HG03378 (cell line): ENCODE measurements around the gene WWTR1.

ENCODE experiments used
- ATAC-seq: cut with Tn5 transposase; IDR thresholded peaks from one replicate; pipeline ENCODE4 v1.9.1; 2021; ENCODE audit warnings: mild to moderate bottlenecking, moderate library complexity; ENCODE audit not compliant: unreplicated experiment

Gene WWTR1

DNA sequence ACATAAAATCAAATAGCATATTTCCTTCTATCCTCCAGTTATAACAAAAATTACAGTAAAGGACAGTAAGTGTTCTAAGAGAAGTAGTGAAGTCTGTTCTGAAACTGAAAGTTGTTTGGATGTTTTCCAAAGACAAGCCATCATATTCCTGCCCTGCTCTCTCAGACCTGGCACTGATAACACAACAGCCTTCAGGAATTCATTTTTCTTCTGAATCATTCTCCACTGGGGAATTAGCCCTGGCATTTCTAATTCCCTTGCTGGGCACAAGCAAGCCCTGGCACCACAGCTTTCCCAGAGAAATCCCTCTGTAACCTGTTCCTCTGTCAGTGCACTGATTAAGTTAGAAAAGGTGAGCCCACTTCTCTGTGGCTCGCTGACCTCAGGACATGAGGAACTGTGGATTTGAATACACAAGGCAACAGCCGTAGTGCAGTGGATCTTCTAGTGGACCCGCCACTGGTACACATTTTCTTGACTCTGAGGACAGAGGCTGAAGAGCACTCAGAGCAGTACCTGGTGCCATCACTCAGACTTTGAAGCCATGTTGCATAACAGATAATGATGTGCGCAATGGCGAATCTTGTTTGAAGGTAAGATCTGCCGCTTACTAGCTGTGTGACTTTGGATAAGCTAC is 61.6 kb downstream of the WWTR1 start:
- ATAC-seq, result no peak

DNA sequence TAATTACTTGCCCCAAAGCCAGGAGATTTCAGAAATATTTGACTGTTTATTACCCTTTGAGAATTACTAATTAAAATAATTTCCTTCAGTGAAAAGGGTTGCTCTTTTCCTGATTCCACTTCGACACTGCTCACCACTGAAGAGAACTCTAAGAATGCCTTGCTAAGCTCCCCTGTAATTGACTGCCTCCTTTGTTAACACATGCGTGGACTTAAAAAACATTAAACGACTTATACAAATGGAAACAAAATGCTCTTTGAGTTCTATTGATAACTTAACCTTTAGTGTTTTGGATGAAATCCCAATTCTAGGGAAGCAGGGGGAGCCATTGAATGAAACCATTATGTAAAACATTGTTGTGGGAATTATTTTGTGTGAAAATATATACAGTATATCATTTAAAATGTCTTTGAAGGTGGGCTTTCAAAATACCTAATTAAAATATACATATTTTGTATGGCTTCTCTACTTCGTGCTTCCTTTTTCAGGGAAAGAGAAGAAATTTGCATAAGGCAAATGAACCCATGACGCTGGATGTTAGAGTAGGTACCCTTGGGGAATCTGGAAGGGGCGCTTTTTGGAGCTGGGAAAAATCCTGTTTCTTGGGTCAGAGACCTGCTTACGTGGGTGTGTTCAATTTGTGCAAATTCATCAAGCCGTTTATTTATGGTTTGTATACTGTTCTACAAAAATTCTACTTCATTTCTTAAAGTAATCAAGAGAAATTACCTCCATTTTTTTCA is 64.2 kb downstream of the WWTR1 start:
- no peak for ATAC-seq

DNA sequence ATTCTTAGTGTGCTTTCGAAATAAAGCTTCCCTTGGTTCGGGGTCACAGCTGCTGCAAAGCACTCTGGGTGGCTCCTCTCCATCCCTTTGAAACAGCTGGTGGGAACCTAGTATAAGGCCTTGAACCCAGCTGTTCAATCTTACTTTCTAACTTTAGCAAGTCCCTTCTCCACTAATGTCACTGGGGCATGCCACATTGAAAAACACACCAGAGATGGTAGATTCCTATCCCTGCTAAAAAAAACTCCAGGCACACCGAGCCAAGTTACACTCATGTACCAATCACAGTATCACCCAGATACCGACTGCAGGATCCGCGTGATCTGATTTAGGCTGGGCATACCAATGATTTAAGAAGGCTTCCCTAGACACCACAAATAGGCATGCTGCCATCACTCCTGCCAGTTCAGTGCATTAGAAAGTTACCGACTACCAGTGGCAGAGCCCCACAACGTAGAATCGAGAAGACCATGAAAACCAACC is 65.0 kb downstream of the WWTR1 start:
- no peak for ATAC-seq

DNA sequence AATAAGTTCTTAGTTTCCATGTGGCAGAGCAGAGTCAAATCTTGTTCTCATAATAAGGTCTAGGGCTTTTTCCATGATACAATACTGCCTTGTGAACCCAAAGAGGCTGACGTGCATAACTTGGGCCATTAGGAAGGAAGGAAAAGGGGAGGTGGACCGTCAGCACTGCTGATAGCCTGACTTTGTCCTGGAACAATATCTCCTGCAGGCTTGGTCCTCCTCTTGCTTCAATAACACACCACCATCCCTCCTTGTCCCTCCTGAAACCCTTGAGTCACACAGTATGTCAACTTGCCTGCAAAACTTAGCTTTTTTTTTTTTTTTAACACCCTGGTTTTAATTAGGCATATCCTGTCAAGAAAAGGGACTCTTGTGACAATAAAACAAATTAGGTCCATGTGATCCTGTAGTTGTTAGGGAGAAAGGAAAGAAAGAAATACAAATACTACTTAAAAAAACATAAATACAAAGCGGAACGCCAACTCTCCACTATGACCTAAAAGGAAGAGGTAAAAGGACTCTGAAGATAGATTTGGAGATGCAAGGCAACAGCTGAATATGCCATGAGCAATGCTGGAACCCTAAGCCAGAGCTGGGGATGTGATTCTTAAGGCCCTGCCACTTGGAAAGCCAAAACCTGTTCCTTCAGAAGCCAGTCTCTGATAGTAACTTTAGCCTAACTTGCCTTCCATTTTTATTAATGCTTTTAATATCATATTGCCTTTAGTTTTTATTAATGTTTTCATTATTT is 67.0 kb downstream of the WWTR1 start:
- no peak for ATAC-seq

DNA sequence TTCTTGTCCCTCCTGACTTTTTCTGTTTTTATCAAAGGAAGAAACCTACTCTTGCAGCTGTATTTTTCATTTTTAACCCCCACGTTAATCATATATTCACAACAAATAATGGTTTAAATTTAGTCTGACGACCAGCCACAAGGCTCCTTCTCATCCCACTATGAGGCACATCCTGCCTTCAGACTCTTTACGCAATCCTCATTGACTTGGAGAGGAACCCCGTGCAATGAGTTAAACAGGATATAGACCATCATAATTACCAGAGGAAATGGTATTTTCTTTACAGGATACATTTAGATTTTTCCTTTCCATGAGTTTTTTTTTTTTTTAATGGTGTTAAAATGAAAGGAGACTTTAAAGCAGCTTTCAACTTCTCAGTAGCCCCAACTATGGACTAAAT is 68.5 kb downstream of the WWTR1 start:
- no peak for ATAC-seq

DNA sequence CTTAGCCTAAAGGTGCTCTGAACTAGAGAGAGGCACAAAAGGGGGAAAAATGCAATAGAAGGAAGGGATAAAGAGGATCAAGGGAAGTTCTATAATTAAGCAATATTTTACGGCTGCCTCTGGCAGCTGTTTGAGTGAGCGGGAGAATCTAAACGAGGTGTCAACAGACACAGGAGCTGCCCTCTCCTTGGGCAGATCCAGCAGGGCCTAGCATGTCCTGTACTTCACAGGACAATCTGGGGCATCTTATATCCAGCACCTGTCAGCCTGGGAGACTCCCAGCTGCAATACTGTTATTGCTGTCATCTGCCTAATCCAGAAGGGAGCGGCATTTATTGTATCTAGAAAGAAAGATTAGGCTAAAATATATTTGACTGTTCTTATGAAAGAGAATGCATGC is 68.9 kb downstream of the WWTR1 start:
- ATAC-seq, result no peak

DNA sequence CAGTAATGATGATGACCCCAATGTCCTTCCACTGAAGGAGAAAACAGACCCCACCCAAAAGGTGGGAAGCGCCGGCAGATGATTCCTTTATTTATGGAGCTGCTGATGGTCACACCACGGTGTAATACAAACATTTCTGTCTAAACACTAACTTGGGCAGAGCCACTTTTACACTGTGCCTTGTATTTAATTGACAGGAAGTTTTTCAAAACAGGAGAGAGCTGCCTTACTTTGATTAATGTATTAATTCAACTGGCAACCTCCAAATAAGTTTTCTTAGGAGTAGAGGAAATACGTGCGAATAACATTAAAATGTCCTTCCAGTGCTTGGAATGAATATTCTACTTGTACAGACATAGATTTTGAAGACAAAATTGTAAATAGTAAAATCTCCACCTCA is 70.4 kb downstream of the WWTR1 start:
- ATAC-seq, result no peak

DNA sequence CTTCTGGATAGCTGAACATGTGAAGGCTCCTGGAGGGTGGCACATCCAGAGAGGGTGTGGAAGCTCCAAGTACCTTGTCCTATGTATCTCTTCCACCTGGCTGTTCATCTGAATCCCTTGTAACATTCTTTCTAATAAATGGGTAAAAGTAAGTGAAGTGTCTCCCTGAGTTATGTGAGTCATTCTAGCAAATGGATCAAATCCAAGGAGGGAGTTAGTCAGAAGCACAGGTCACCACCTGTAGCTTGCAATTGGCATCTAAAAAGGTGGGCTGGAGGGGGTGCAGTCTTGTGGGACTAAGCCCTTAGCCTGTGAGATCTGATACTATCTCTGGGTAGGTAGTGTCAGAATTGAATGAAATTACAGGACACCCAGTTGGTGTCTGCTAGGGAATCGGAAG is 71.0 kb downstream of the WWTR1 start:
- ATAC-seq, result no peak

DNA sequence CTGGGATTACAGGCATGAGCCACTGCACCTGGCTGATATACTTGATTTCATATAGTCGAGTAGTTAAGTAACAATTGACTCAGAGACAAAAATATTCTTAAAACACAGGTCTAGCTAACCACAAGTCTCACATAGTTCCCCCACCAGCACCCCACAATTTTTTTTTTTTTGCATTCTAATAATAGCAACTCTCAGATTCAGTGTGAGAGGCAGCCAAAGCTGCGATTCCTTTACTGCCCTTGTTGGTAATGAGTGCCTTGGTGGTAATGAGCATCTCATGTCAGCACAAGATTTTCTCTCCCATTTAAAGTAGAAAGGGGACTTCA is 72.5 kb downstream of the WWTR1 start:
- ATAC-seq, result peak; percentile 91

DNA sequence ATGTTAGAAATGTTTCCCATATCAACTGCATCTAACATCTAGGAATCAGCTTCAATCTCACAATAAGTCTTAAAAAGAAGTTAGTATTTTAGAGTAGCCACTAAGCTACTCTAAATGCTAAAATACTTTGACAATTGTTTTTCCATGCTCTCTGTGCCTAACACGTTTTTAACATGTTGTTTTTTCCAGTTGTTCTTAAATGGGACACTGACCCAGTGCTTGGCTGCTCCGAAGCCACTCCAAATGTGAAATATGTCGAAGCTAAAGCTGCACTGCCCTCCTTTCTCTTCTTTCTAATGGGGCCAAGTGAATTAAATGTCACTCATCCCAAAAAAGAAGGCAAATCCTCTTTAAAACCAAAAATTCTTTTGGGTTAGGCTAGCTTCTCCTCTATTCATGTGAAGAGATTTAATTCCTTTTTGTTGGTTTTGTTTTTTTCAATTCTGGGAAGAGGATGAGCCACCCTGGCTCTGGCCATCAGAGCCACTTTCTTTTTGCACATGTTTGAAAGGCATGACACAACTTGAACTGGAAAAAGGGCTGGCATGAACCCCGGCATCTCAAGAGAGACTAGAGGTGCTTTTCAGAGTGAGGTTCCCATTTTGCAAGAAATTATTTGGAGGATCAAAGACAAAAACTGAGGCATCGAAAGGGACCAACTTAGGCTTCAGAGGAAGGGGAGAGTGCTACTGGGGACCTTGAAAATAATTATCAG is 73.7 kb downstream of the WWTR1 start:
- no peak for ATAC-seq

DNA sequence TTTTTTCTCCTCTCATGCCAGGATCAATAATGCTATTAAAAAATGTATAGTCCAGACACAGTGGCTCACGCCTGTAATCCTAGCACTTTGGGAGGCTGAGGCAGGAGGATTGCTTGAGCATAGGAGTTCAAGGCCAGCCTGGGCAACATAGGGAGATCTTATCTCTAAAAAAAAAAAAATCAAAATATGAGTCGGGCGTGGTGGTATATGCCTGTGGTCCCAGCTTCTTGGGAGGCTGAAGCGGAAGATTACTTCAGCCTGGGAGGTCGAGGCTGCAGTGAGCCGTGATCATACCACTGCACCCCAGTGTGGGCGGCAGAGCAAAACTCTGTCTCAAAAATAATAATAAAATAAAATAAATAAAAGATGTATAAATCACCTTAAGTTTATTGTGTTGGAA is 75.4 kb downstream of the WWTR1 start:
- no peak for ATAC-seq

DNA sequence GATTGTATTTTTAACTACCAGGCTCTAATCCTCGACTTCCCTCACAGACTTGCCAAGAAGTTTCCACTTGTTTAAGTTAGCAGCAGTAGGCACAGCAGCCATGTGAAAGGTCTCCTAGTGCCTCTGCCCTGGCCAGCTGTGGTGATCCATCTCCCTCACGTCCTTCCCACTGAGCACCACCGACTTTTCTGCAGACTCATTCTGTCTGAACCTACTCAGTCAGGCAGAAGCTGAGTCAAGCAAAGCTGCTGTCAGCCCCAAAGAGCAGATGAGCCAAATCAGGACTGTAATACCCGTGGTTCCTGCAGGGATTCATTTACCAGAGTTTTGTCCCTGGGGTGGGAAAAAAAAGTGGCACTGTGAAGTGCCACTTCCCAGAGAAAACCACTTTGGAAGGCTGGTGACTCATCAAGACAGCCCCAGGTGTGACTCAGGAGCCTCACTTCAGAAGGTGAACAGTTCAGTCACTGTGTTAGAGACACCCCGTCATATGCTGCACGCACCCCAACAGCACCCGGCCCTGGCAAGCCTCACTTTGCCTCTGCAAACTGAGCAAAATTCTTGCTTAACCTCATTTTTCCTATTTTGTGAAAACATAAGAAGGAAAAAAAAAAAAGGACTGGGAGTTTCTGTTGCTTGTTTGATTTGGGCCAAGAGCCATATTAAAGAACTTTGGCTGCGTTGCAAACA is 76.0 kb downstream of the WWTR1 start:
- no peak for ATAC-seq

DNA sequence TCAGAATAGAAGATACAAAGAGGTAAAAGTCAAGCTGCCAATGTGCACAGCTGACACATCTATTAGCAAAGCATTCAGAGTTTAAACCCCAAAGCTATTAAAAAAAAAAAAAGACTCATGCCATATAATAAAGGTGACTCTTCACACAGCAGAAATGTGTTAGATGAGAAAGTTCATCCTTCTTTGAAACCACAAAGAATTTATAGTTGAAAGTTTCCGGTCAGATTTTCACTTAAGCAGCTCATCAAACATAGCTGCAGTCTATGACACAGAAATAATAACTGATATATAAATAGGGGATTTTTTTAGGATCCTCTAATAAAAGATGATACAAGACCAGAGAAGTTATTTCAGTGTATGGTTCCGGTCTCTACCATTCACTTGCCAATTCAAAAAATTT is 76.6 kb downstream of the WWTR1 start:
- peak; percentile 41 for ATAC-seq

DNA sequence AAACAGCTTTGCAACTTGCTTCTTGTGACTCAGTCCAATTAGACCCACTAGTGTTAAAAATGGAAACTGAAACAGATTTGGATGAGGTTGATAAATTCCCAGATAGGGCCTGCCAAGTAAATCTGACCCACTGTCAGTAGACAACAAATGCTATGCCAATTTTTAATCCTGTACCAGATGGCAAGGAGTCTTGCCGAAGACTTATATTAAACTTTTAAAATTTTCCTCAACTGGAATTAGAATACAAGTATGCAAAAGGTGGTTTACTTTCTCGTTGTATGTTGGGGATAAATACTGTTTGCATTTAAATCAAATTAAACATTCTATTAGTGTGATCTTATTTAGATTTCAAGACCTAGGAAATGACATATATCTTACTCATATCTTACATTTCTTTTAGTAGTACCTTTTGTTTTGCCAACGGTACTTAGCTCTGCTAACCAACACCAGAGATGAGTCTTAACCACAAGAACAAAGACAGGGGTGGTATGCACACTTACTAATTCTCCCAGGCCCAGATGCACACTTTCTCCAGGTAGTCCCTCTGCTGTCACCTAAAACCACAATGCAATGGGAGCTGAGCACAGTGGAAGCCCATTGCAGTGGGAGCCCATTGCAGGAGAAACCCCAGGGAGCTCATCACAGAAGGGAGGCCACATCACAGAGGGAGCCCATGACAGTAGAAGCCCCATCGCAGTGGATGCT is 77.8 kb downstream of the WWTR1 start:
- peak; percentile 49 for ATAC-seq

DNA sequence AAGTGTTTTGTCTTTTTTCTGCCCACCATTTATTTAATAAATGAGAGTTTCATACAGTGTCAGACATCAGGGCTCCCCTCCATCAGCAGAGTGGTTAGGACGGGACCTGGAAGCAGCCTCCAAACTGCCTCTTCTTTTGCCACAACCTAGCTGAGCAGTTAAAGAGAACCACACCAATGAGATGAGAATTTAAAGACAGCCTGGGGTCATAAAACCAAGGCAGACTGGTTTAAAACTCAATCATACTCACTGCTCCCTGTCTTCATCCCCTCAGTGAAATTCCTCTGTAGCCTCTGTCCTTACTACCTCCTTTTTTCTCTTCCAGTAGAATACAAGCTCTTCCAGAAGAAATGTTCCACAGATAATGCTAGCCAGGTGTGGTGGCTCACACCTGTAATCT is 78.7 kb downstream of the WWTR1 start:
- ATAC-seq, result no peak

DNA sequence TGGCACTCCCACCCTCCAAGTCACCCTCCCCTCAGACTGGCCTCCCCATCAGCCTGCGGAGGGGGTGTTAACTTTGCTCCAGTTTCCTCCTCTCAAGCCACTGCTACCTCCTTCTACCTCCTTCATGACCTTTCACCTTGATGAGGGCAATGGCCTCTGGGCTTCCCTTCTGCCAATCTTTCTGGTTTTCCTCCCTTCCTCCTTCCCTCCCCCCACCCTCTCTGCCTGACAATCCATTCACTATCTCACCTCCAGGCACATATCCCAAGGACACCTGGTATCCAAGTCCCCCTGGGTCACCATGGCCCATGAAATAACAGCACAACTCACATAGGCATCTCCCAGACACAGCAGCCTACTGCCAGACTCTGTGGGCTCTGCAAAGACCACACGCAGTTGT is 80.0 kb downstream of the WWTR1 start:
- ATAC-seq, result no peak

DNA sequence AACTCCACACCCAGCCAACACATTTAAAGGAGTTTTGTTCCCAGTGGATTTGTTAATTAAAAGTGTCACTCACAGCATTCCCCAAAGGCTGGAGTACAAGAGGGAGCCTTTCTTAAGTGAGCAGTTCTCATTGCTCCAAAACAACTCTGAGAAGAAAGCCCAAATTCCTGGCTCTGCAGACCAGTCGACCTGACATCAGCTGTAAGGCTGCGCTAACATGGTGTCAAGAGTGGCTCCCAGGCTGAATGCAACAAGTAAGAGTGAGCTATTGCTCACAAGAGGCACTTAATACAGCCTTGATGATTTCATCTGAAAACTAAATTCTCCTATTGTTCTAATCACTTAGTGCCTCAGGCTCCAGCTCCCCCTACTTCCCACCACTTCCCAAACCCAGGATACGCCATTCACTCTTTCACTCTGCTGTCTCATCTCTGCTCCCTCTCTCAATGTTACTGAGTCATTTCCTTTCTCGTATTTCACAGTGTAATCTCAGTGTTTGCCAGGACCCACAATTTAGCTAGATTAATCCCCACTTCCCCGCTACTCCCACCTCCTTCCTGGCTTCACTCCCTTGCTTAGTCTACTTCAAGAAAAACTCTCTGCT is 81.8 kb downstream of the WWTR1 start:
- ATAC-seq, result peak; percentile 46

DNA sequence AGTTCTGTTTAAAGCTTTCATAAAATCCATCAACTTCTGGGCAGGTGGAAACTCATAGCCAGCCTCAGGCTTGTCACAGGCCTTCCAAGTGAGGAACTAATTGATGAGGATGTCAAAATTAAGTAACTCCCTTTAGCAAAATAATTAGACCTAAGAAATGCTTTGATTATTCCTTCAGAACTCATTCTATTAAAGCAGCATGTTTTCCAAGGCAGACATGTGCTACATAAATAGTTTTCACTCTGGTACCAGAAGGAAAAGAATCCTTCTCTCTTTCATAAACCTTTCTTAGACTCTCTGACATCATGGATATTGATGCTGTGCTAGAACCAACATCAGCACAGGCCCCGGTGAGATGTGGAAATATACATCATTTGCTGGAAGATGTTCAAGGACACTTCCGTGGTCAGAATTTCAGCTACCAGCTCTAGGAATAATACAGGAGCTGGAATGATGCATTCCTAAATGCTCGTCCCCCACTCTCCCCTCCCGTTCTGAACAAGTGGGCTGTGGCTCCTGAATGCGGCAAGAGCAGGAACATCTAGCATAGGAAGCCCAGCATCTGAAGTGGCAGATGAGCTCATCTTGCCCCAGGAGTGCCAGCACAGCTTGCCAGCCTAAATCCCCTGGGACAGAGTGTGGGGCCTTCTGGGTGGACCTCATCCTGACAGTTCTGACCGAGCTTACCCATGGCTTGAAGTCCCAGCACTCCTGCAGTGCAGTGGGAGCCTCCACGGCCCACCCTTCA is 82.4 kb downstream of the WWTR1 start:
- ATAC-seq, result no peak

DNA sequence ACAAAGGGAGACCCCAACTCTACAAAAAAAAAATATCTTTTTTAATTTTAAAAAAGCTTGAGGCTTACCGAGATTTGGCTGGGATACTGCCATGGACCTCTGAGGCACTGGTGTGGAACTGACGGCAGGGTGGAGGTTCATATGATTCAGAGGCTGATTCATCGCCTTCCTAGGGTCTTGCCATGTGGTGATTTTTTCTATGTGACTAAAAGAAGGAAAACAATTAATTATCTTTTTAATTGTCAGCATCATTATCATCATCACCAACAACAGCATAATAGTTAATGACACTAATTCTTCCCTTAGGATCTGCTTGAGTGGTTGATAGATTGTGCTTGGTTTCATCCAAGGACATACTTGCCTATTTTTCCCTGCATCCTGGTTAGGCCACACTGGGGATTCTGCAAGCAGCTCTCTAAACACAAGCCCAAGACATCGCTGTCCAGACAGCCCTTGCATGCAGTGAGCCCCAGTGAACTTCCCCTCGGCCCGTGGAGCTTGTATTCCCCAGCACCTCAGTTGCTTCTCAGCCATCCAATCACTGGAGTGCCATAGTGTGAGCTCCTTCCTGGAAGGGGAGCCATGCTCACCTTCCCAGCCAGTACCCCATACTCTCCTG is 84.9 kb downstream of the WWTR1 start:
- no peak for ATAC-seq
